HG03097 (cell line): ENCODE results near the gene CTNNA2.

Experiments used
- ATAC-seq: cut with Tn5 transposase; IDR thresholded peaks from one replicate; pipeline ENCODE4 v1.9.1; 2021; ENCODE audit not compliant: unreplicated experiment, low FRiP score

Gene CTNNA2

DNA sequence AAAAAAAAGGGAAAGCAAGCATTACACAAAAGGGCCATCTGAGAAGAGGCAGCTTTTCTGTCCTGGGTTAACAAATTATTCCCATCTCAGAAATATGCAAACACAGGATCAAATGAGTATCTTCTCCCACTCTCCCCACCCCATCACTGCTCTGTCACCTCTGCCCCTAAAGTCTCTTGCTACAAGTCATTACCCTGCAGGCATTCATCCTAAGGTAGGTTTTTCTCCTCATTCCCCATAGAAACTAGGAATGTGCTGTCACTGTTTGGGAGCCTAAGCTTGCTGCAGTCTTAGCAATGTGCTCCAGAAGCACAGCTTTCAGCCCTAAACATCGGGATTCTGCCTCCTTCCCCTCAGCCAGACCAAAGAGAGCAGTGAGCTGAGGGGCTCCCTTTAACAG is 788.1 kb downstream of the CTNNA2 start:
- no peak for ATAC-seq

DNA sequence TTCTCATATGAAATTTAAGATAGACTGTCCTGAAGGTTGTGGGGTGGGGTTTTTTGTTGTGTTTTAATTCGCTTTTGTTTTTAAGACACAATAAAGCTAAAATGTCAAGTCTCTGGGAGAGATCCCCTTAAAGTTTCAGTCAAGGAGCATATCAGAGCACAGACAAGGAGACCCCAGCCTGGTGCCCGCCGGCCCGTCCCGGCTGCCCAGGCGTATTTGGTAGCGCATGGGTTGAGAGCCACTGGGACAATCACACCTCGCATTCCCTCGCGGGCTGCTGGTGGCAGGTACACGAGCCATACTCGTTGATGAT is 789.1 kb downstream of the CTNNA2 start:
- no peak for ATAC-seq

DNA sequence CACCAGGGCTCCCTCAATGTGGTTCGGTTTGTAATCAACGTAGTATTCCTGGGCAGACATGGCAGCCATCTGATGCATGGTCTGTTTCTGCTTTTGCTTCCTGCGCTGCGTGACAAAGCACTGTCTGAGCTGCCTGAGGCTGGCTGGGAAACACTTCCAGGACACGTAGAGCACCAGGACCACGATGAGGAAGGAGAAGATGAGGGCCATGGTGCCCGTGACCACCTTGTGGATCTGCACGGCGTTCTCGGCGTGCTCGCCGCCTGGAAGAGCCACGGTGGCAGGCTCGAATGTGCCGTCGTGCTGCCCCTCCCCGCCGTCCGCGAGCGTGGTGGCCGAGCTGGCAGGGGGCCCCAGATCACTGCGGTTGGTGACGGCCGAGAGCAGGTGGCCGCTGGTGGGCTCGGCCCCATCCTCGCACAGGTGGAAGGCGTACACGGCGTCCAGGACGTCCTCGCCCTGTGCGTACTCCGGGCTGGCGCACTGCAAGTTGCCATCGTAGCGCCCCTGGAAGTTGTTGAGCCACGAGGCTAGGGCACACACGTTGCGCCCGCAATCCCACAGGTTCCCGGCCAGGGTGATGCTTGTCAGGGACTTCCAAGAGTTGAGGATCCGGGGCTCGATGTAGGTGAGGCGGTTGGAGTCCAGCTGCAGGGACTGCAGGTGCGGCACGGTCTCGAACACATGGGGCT is 789.6 kb downstream of the CTNNA2 start:
- ATAC-seq: no peak

DNA sequence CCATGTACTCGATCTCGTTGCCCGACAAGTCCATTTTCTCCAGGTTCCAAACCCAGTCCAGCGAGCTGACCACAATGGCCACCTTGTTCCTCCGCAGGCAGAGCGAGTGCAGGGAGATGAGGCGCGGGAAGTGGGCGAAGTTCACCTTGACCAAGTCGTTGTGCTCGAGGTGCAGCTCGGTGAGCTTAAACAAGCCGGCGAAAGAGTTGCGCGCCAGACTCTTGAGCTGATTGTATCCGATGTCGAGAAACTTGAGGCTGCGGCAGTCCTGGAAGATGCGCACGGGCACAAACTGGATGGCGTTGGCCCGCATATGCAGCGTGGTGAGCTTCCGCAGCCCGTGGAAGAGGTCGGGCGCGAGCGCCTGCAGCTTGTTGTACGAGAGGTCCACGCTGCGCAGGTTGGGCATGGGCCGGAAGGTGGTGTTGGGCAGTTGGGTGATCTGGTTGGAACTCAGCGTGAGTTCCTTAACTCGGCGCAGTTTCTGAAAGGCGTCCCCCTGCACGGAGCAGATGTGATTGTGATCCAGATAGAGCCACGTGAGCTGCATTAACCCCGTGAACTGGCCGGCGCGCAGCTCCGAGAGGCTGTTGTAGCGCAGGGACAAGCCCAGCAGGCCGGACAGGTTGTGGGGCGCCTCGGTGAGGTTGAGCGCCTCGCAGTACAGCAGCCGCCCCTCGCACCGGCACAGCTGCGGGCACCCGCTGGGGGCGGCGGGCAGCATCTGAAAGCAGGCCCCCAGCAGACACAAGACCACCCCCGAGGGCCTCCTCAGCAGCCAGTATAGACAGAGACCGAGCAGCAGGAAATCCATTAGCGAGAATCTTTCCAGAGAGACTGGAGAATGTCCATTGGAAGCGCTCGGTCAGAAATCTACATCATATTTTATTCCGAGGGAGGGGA is 790.4 kb downstream of the CTNNA2 start:
- no peak for ATAC-seq

DNA sequence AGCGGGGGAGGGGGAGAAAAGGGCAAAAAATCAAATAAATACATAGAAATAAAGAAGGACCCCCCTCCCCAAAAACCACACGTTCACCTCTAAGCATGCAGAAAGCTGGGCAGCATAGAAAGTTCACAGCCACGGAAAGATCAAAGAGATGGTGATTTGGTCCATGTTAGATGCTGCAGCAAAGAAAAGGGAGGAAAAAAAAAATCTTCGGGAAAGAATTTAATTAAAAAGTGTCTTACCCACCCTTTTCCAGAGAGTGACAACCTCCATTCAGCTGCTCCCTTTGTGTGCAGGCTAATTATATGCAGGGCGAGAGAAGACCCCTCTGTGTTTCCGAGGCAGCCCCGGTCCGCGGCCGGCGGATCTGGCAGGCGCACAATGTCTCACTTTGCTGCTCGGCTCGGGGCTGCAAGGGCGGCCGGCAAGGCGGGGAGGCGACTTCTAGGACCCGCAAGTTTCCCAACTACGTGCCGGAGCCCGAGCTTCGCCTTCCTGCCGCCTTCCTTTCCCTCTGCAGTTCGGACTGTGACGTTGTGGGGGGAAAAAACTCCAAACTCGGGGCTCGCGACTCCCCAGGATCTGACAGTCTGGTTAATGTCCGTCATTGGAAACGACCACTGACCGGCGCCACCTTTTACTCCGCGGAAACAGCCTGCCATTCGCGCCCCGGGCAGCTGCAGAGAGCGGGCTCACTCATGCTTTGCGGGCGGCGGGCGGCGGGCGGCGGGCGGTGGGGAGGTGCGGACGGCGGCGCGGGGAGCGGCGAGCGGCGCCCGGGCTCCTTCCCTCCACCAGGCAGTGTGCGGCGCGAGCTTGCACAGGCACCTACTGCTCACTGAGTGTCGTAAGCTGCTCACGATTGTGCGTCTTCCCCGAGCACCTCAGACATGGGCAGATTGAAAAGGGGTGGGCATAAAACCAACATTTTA is 791.3 kb downstream of the CTNNA2 start, which contains the start of gene LRRTM1:
Gene LRRTM1, minus strand, starts transcription at position 844 of the 929 bp plus-strand sequence. CDS start 933 bp downstream, outside the sequence.
- ATAC-seq: no peak

DNA sequence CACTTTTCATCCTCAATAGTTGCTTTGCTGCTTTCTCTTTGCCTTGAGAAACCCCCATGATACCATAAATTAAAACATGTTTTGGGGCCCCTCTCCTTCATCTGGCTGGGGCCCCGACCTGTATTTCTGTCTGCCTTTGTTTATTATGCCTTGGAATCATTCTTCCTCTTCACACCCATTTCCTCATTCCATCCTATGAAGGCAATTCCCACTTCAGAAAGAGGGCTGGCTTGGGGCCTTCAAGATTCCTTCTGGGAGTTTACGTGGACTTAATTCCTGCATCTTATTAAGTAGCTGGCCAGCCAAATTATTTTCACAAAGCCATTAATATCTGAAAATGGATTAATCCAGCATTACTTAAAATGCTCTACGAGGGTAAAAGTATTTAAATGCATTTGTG is 798.5 kb downstream of the CTNNA2 start:
- ATAC-seq: no peak

DNA sequence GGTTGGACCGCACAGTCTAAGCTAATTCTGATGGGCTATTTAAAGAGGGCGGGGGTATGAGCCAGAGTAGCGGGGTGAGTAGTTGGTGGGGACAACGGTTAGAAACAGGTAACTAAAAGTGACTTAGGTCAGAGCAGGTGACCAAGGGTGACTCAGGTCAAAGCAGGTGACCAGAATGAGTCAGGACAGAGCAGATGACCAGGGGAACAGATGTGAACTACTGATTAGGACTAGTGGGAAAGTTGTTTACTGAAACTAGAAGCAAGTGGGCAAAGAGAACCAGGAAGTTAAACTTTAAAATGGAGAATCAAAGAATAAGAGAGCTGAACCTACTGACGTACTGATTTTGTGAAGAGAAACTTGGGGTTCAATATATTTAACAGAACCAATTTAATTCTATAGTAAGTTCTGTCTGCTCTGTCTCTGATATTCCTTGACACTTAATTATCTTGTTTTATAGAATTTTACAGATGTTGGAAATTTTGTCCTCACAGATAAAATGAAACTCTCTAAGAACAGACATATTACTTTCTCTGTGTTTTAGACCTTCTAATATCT is 799.5 kb downstream of the CTNNA2 start:
- ATAC-seq: no peak

DNA sequence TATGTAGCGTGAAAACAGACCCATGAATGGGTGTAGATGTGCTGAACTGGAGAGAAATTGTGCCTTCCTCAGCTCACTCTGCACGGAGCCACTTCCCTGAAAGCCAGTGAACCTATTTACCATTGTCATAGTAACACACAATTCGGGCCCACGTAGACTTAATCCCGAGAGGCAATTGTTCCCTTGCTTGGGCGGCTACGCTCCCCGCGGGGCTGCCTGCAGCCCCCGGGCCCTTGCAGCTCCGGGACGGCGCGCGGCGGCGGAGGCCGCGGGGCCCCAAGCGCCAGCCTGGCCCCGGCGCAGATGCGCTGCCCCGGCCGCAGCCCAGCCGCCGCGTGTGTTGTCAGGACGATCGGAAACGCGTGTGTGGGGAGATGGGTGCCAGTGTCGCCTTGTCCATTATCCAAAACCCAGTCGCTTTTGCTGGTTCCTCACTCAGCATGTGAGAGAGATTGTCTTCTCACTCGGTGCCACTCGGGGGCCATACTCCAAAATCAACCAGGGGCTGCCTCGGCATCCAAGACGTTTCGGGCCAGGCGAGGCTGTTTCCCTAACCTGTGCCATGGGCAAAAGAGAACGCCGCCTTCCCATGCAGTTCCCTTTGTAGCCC is 809.6 kb downstream of the CTNNA2 start:
- ATAC-seq: no peak

DNA sequence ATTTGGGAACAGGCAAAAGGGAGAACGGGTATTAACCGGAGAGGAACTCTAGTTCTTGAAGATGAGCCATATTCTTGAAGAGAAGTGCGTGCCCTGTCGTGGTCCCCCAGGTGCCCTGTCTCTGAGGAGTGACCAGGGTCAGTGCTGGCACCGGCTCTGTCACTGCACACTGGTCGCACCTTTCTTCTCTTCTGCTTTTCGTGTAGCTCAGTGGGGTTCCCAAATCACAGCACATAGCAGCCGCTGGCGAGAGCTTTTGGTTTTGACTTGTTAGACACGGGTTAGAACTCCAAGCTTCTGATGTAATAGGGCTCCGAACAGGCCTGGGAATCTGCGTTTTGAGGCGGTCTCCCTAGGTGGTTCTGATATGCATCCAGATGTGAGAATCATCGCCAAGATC is 810.1 kb downstream of the CTNNA2 start:
- ATAC-seq: no peak

DNA sequence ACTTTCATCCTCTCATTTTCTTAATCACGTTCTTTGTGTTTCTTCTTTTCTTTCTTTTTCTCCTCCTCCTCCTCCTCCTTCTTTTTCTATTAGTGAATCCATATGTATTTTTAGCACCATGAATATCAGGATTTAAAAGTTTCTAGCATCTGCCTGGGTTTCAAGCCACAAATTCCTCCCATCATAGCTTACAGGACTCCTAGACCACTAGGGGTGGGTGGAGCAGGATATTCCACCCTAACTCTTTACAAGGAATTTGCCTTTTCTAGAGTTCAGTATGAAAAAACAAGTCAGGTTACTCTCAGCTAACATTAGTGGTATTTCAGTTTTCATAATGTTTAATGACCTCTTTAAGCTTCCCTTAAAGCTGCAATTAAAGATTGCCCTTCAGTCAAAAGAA is 810.8 kb downstream of the CTNNA2 start:
- ATAC-seq: no peak

DNA sequence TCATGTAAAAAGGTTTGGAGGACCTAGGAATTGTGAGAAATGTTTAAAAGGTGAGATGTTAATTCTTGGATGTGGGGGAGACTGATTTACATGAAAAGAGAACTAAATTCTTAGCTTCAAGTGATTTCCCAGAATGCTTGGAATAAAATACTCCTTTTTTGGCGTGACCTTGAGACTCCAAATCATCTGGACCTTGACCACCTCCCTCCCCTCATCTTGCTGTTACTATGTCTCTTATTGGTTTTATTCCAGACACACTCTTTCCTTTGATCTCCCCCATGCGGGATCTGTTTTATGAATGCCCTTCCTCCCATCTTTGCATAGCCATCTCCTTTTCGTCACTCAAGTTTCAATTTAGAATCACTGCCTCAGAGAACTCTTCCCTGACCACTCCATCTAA is 811.7 kb downstream of the CTNNA2 start:
- ATAC-seq: no peak

DNA sequence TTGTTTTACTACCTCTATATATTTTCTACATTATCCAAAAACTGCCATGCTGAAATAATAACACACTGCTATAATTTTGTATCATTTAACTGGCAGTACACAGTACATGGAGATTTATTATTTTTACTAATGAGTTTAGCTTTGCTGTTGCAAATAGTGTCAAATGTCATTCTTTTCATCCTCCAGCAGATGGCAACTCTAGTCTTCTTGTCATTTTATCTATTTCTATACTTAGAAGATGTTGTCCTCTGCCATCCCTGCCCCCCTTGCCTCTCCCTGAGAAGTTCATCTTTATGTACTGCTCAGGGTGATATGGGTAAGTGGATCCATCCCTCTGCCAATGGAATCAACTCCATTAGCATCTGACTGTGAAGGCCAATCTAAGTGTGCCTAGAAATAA is 813.4 kb downstream of the CTNNA2 start:
- ATAC-seq: no peak

DNA sequence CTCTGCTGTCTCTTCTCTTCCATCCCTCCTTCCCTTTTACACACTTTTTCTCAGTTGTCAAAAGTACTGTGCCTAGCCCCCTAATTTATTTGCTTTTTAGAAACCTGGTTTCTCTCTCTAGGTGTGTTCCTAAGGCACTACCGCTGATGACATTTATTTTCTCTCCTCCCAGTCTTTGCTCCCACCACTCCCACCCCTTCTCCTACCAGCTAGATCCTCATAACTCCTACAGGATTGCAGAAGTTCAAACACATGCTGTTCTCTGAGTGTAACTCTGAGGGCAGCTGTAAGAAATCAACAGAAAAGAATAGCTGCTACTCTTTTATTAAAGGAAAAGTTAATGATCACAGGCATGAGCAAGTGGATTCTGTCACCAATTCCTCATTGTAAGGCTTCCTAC is 814.0 kb downstream of the CTNNA2 start:
- no peak for ATAC-seq

DNA sequence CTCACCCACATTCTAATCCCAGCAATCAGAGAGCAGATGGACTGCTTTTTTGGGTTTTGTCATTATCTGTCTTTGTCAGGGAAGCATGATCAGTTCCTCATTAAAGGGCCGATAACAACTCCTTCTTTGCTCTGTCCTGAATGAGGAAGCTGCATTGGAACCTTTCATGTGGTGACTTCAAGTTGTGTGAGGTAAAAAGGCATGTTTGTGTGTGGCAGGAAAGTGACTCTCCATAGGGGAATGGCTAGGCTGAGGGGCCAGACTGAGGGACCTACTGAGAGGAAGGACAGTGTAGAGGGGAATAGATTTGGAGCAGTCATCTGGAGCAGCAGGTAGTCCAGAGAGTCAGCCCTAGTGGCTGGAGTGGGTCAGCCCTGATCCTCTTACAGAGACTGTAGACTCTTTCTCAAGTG is 815.3 kb downstream of the CTNNA2 start:
- ATAC-seq: no peak

DNA sequence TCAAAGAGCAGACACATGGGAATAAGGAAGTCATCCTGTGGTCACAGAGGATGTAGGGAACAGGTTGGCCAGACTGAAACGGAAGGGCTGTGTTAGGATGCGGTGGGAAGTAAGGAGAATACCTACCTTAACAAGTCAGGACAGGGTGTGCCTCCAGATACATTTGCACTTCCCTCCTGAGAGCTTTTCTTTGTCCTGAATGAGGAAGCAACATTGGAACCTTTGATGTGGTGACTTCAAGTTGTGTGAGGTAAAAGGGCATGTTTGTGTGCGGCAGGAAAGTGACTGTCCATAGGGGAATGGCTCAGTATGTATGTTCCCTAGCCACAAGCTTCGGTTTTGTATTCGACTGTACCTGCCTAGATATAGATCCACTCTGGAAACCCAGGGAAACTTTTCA is 816.6 kb downstream of the CTNNA2 start:
- no peak for ATAC-seq

DNA sequence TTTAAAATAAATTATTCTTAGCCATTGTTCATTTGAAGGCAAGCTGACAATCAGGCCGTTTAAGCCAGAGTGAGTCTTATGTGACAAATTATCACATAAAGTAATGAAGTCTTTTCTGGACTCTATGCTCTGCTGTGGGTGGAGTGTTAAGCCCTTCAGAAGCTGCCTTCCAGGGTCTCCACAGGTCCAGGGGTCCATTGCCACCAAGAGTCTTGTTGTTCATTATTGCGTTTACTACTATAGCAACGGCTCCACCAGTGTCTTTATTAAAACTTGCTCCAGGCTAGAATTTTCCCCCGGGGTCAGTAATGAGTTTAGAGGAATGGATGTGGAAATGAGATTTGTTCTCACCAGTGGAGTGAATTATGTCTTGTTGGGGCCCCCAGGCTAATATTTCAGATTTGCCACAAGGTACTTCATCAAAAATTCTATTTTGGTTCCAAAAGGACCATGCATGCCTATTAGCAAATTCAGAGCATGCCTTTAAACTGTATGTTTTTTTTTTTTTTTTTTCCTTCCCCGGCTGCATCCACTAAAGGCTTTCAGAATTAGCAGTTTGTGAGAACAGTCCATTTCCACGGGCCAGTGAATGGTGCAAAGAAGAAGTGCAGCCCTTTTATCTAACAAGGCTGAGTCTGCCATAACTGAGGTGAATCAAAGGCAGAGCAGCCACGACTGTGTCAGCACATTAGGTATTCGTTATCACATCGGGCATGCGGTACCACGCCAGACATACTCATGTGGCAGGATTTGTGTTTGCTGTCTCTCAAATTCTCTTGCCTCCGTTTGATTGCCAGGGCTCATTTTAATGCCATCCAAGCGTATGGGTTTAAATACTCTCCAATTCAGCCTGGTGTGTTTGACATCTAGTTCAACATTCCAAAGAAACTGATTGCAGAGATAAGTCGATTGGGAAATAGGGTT is 817.9 kb downstream of the CTNNA2 start:
- no peak for ATAC-seq

DNA sequence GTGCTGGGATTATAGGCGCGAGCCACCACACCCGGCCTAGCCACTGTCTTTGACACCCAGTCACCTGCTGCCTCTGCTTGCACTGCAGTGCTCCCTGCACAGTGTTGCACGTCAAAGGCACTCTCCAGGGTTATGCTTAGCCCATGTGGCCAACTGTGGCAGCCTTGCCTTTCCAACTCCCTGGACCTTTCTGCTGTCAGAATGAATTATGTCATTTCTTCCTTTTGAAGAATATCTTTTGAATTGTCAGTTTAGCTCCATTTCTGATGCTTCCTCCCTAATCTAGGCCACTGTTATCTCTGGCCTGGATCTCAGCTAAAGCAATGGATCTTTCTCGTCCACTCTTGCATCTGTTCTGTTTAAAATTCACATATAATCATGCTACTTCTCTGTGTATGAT is 821.0 kb downstream of the CTNNA2 start:
- no peak for ATAC-seq

DNA sequence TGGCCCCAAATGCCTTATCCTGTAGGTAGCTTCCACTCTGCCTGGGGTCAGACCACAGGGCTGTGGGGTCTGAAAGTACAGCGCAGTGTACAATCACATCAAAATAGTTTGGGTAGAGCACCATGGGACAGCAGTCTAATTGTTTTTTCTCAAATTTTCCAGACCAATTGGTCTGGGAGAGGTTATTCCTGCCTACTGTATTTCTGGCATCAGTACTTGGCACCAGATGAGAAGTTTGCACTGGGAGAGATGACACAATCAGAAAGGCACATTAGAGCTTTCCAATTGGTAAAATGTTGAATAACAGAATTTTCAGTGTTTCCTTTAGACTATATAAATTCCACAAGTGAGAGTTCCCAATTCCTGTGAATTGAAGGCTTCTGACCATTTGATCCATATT is 822.6 kb downstream of the CTNNA2 start:
- no peak for ATAC-seq

DNA sequence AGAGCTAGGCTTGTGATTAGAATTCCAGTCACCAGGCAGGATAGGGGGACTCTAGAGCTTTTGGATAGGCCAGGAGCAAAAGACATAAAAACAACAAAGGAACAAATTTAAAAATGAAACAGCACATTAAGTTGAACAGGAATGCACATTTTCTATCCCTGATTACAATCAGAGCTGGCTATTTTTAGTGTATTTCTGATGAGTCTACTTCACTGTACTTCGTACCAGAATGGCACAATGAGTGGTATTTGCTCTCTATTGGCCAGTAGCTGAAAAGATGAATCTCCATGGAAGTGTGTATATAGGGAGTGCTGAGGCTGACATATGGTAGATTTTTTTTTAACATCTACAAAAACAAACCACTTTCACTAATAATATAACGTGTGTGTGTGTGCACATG is 825.9 kb downstream of the CTNNA2 start:
- ATAC-seq: no peak
